Lung (tissue), 12 donors: ENCODE data around the gene RAB26. TPM values are rescaled to one million over a fixed set of nuclear protein-coding genes. Genes with fewer than 3 reads are reported as not detected.
A peak's percentile ranks its signal among the peaks of the same experiment; 100 is the strongest.

Experiments
- ATAC-seq: fragments of 200-7000 bp; cut with Tn5 transposase; one replicate; pipeline ENCODE4 v1.9.1; 2020; ENCODE audit warnings: moderate number of reproducible peaks; ENCODE audit not compliant: insufficient read depth, low FRiP score
- DNase-seq, 3 donors: peaks; one replicate each; pipeline ENCODE4 v3.0.0-alpha.2; 2013 to 2017
- H3K27ac ChIP-seq, 2 donors: one replicate each; pipeline ENCODE4 v1.5.1; 2013; ENCODE audit warnings: mild to moderate bottlenecking in 2 of 2, moderate library complexity in 2 of 2, control low read depth in 1 of 2, inconsistent platforms in 1 of 2, low read depth in 1 of 2, low read length in 1 of 2
- H3K27me3 ChIP-seq, 3 donors: one replicate each; pipeline ENCODE4 v1.5.1; 2013; ENCODE audit warnings: low read length in 2 of 3; ENCODE audit not compliant: control insufficient read depth in 3 of 3, insufficient read depth in 3 of 3
- H3K36me3 ChIP-seq, 4 donors: one replicate each; pipeline ENCODE4 v1.5.1; 2013; ENCODE audit warnings: low read length in 4 of 4, mild to moderate bottlenecking in 1 of 4, moderate library complexity in 1 of 4; ENCODE audit not compliant: control insufficient read depth in 4 of 4, insufficient read depth in 4 of 4
- H3K4me1 ChIP-seq, 5 donors: one replicate each; pipeline ENCODE4 v1.5.1; 2013; ENCODE audit warnings: low read length in 5 of 5, mild to moderate bottlenecking in 2 of 5, moderate library complexity in 1 of 5; ENCODE audit not compliant: control insufficient read depth in 5 of 5, insufficient read depth in 5 of 5
- H3K4me3 ChIP-seq: one replicate; pipeline ENCODE4 v1.5.1; 2013; ENCODE audit warnings: mild to moderate bottlenecking, control low read depth, moderate library complexity
- H3K9ac ChIP-seq, 2 donors: one replicate each; pipeline ENCODE4 v1.5.1; 2013; ENCODE audit warnings: low read length in 2 of 2, control low read depth in 1 of 2; ENCODE audit not compliant: insufficient read depth in 1 of 2
- H3K9me3 ChIP-seq, 4 donors: one replicate each; pipeline ENCODE4 v1.5.1; 2013; ENCODE audit warnings: low read length in 3 of 4, mild to moderate bottlenecking in 1 of 4, moderate library complexity in 1 of 4; ENCODE audit not compliant: control insufficient read depth in 4 of 4, insufficient read depth in 3 of 4
- WGBS, 2 donors: extraction: QIAGEN DNeasy Blood & Tissue Kit; methylation state at CpG; one replicate each; pipeline ENCODE4 v1.1.7; 2013; 5-methylcytosine and 5-hydroxymethylcytosine counted together
- polyA plus RNA-seq, 2 donors: library from polyadenylated mRNA; stranded (reverse); fragments of 200-250 nt; gene quantifications; one replicate each; pipeline ENCODE4 v1.2.1, GENCODE V29; 2013
- total RNA-seq, 2 donors: library from RNA; depleted of rRNA in 1 of 2; stranded (reverse); fragments of >200 nt in 1 of 2; gene quantifications; one replicate each; pipeline ENCODE4 v1.2.1, GENCODE V29; 2014 to 2021
- TF ChIP-seq, protein P1 (sequence below): IDR thresholded peaks from 2 replicates; pipeline ENCODE4 v1.5.1; 2012; ENCODE audit warnings: mild to moderate bottlenecking; ENCODE audit errors: control extremely low read depth, extremely low read depth
- donor health status: control.
- donor health status: control.
- donor health status: Bipolar disorder and iron deficiency.
- donor health status: healthy.
- donor health status: DM: yes; HTN: yes; CAD: no.

The RAB26 gene
- total and polyA plus RNA-seq, 4 donors, result 0.30 to 1.0 (median 0.72) TPM

DNA sequence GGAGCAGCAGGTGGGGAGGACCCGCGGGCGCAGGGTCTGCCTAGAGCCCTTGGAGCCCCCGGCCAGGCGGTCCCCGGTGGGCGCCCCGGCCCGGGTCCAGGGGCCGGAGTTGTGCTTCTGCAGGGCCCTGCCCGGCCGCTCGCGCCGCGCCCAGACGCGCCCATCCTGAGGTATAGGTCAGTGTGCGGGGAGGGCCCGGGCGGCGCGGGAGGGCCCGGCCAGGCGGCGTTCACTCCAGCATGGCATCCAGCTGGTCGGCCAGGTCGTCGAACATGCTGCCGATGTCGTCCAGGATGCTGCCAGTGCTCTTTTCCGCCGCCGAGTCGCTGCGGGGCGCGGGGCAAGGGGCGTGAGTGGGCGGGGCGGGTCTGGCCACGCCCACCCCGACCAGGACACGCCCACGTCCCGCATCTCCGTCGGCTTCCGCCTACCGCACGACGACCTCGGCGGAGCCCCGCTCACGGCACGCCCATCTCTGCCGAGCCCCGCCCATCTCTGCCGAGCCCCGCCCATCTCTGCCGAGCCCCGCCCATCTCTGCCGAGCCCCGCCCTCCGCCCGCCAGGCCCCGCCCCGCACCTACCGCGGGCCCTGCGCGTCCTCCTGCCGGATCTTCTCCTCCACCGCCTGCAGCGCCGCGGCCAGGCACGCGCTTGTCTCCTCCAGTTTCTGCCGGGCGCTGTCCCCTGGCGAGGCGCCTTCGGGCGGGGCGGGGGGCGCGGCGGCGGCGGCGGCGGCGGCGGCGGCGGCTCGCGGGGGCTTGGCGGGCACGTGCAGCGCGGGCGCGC lies 30.1 kb downstream of the RAB26 start:
- Histone ChIP-seq H3K4me1 (no peaks in the 10 kb centered on the region), H3K9ac (no peak overlapping the region), H3K36me3 (peaks cover 4 to 47% (median 9%) of the 10 kb centered on the region in 4 donors), H3K27ac (no peak overlapping the region), H3K4me3 (no peak overlapping the region), H3K9me3 (no peaks in the 10 kb centered on the region), H3K27me3 (no peaks in the 10 kb centered on the region)
- ATAC-seq (no peak), DNase-seq (peak; percentile 24 to 58 (median 44))
- TF ChIP-seq, protein P1, sequence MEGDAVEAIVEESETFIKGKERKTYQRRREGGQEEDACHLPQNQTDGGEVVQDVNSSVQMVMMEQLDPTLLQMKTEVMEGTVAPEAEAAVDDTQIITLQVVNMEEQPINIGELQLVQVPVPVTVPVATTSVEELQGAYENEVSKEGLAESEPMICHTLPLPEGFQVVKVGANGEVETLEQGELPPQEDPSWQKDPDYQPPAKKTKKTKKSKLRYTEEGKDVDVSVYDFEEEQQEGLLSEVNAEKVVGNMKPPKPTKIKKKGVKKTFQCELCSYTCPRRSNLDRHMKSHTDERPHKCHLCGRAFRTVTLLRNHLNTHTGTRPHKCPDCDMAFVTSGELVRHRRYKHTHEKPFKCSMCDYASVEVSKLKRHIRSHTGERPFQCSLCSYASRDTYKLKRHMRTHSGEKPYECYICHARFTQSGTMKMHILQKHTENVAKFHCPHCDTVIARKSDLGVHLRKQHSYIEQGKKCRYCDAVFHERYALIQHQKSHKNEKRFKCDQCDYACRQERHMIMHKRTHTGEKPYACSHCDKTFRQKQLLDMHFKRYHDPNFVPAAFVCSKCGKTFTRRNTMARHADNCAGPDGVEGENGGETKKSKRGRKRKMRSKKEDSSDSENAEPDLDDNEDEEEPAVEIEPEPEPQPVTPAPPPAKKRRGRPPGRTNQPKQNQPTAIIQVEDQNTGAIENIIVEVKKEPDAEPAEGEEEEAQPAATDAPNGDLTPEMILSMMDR, result no peak
- 46 to 48% methylated on average over 72 to 106 of the region's 106 CpGs for whole genome bisulfite sequencing, 2 donors

DNA sequence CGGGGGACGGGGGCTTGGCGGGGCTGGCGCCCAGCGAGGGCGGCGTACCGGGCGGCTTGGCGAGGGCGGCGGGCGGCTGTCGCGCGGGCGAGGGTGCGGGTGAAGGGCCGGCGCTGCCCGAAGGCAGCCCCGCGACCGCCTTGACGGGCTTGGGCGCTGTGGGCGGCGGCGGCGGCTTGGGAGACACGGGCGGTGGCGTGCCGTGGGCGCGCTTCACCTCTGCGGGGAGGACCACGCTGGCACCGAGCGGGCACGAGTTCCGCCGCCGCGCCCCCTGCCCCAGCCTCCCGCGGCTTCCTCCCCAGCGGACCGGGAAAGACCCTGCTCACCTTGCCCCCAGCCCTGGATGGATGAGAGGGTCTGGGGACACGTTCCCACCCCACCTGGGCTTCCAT lies 30.7 kb downstream of the RAB26 start:
- Histone ChIP-seq H3K4me1 (no peaks in the 10 kb centered on the region), H3K4me3 (no peak overlapping the region), H3K9ac (no peak overlapping the region), H3K27me3 (no peaks in the 10 kb centered on the region), H3K9me3 (no peaks in the 10 kb centered on the region), H3K27ac (no peak overlapping the region), H3K36me3 (peaks cover 4 to 41% (median 9%) of the 10 kb centered on the region in 4 donors)
- DNase-seq (no peak), ATAC-seq (no peak)
- WGBS, 2 donors, result 40 to 54% methylated on average over 3 to 50 of the region's 50 CpGs
- TF ChIP-seq, protein P1, result no peak

DNA sequence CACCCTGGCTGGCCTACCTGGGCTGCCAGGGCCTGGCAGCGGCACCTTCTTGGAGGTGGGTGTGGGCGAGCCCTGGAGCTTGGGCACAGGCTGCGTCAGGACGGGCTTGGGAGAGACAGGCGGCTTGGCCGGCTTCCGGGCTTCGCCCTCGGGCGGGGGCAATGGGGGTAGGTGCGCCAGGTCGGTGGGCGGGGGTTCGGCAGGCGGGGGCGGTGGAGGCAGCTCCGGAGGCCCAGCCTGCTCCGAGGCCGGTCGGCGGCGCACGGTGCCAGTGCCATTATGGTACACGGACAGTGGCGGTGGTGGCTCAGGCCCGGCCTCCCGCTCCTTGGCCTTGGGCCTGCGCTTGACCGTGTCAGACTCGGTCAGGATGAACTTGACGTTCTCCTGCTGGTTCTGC lies 31.2 kb downstream of the RAB26 start:
- H3K4me3 ChIP-seq, result no peak overlapping the region
- WGBS, 2 donors, result 97% methylated on average over 27 to 31 of the region's 31 CpGs
- H3K27ac ChIP-seq, result no peak overlapping the region
- DNase-seq (no peak), ATAC-seq (no peak)
- no peak overlapping the region for H3K9ac ChIP-seq
- H3K4me1 ChIP-seq, result no peaks in the 10 kb centered on the region
- TF ChIP-seq, protein P1, result no peak
- H3K36me3 ChIP-seq, result peaks cover 4 to 36% (median 7%) of the 10 kb centered on the region in 4 donors
- no peaks in the 10 kb centered on the region for H3K9me3 ChIP-seq
- H3K27me3 ChIP-seq, result no peaks in the 10 kb centered on the region

DNA sequence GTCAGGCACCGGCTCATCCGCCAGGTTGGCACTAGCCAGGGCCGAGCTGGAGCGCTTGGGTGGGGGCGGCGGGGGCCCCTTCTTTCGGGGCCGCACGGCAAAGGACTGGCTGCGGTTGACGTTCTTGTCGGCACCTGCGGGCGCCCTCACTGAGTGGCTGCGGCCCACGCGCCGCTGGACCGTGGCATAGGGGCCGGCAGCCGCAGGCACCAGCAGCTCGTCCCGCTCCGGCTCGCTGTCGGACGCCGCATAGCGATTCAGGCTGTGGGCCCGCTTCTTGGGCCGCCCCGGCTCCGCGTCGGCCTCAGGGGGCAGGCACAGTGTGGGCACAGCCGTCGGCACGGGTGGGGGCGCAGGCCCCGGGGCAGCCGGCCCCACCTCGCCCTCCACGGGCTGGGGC lies 32.0 kb downstream of the RAB26 start:
- WGBS, 2 donors, result 94 to 96% methylated on average over 33 to 43 of the region's 43 CpGs
- no peak overlapping the region for H3K4me3 ChIP-seq
- ATAC-seq, result no peak

More for the DNA sequence above, 32.0 kb downstream of the RAB26 start:
- Histone ChIP-seq H3K9me3 (no peaks in the 10 kb centered on the region), H3K27me3 (no peaks in the 10 kb centered on the region), H3K36me3 (peaks cover 0 to 28% (median 3%) of the 10 kb centered on the region in 4 donors), H3K4me1 (no peaks in the 10 kb centered on the region), H3K27ac (no peak overlapping the region), H3K9ac (no peak overlapping the region)
- TF ChIP-seq, protein P1, result no peak
- no peak for DNase-seq
